Measurements from ENCODE around the gene MAGEE2.
"Not testable (repeated sequence)": the region's sequence is repeated elsewhere in the genome, so short reads cannot be mapped to it uniquely, and the experiment has no call there.

The MAGEE2 gene

DNA sequence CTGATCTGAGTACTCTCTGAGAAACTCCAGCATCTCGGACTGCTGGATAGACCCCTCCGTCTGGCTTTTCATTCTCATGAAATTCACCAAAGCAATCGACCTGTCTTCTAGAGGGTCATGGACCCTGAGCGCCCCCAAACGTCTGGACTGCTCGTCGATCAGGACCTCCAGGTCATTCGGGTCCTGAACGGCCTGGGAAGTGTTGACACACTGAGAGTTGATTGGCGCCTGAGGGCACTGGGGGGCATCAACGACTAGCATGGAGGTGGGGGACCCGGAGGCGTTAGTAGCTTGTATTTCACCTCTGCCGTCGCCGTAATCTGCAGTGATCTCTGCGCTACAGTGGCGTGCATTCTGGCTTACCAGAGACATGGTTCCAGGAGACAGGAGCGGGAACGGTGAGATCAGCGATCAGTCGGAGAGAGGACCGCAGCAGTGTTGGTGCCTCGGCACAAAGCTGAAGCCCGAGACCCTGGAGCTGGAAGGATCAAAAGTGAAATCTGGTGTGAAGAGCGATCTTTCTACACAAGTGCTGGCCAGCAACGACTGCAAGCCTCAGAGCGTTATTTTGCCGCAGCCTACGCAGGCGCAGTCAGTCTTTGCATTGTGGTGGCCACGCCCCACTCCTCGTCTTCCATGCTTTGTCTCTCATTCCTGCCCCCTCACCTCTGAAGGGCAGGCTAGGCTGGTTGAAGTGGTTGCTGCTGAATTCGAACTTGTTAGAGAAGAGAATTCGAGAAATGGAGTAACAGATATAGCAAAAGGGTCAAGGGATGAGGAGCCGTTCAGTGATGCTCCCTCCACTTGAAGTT, at the start of gene MAGEE2:
Gene MAGEE2 (minus strand): TSS at position 575 of the 812 bp plus-strand sequence. CDS start 203 bp downstream, at position 372.
- DNase-seq = no peak

GRCh38 chrX:75786290-75786689, 1.2 kb upstream of the MAGEE2 start:
- DNase-seq = no peak

- DNase-seq = no peak
These were observed 3.4 kb downstream of the MAGEE2 start for GRCh38 chrX:75781611-75782010.

DNA sequence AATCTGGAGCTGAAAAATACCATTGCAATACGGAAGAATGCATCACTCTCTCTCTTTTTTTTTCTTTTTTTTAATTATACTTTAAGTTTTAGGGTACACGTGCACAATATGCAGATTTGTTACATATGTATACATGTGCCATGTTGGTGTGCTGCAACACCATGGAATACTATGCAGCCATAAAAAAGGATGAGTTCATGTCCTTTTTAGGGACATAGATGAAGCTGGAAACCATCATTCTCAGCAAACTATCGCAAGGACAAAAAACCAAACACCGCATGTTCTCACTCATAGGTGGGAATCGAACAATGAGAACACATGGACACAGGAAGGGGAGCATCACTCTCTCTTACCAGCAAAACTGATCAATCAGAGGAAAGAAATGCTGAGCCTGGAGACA, 17.0 kb downstream of the MAGEE2 start:
- not testable (repeated sequence) for DNase-seq

DNA sequence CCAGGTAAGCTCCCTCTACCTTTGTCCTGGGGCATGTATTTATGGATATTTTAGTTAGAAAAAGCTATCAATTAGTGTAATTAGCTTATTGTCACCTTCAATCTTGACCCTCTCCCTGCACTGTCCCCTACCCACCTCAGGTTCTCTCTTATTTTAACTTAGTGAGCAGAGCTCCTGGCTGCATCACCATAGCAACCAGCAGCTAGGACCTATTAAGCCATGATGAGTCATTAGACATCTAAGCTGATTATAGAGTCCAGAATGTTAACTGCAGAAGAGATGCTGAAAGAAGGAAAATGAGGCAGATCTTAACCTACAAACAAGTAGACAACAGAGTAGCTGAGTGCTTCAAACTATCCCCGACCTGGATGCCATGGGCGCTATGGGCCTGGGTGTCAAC, 36.6 kb downstream of the MAGEE2 start:
- no peak for DNase-seq

- peak; percentile 1 for DNase-seq
These were observed 38.0 kb downstream of the MAGEE2 start for GRCh38 chrX:75746891-75747639.

Data from NCI-H2107 (cell line).